ENCODE measurements around the gene MARCHF10.

- no peak for TF ChIP-seq CTCF (IDR thresholded peaks at IDR 0.05; ENCODE audit: poor library complexity)
- no peak for TF ChIP-seq EZH2 (IDR thresholded peaks at IDR 0.05; ENCODE audit: borderline replicate concordance)
- TF ChIP-seq EZH2phosphoT487 (IDR thresholded peaks at IDR 0.05; ENCODE audit: low read depth, severe bottlenecking, unreplicated experiment) = no peak
Measured at GRCh38 chr17:62675260-62675659, 132.9 kb downstream of the MARCHF10 start.

Measured in hepatocyte (in vitro differentiated cells).